Forelimb muscle (tissue), 1 donor: Measurements from ENCODE around the gene MAP3K5. TPM values are rescaled to one million over a fixed set of nuclear protein-coding genes. Genes with fewer than 3 reads are reported as not detected.

ENCODE experiments used
- DNase-seq: peaks from one replicate; pipeline ENCODE4 v3.0.0-alpha.2; 2013; ENCODE audit warnings: low read depth
- polyA plus RNA-seq: library from polyadenylated mRNA; unstranded; fragments of 120-200 nt; gene quantifications from one replicate; pipeline ENCODE4 v1.2.1, GENCODE V29; 2013; ENCODE audit not compliant: insufficient read length

The MAP3K5 gene
- polyA plus RNA-seq, 1 donor: 3.2 TPM

DNA sequence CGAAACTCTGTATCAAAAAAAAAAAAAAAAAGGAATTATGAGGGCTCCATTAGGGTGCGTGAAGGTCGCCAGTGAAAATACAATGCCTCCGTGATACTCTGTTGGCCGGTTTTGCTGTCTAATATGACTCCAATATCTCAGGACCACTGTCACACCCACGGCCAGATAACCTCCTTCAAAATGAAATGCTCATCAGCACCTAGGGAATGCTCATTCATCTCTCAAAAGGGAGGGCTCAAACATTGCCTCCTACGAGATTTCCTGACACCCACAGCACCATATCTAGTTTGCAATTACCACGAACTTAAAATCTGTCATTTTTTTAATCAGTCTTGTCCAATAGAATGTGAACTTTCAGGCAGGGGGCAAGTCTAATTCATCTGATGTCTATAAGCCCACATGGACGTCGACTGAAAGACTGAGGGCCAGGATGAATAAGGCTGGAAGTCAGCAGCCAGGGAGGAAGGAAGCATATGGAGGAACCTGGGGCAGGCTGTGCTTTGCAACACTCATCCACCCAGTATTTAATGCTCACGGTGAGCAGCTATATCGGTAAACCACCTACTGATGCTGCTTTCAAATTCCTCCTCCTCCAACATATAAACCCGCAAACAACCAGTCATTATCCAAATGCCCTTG lies 42.8 kb downstream of the MAP3K5 start:
- no peak for DNase-seq

DNA sequence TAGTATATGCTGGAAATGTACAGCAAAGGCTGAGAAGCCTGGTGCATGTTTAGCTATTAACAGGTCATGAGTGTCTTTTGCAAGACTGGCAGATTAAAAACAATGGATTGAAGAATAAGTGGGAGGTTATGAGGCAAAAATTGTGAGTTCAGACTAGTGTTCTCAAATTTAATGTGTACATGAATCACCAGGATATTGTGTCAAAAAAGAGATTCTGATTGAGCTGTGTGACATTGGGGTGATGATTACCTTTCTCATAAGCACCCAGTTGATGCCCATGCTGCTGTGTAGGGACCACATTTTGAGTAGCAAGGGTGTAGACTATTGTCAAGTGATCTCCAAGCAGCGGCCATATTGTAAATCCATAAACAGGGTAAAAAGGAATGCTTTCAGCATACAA lies 44.8 kb downstream of the MAP3K5 start:
- DNase-seq: no peak

DNA sequence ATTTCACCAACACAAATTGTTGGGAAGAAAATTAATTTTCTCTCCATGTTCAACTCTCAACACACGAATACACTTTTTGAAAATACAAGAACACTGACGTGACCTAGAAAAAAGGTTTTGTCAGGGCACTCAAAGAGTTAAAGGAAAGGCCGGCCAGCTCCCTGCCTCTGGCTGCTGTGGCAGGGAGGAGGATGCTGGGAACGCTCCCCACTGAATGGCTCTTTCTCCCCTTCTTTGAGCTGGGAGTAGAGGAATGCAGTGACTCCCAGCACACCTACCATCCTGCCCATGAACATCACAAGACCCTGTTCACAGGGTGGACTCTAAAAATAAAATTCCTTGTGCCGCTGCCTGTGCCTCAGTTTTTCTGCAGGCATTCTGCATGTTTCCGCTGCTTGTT lies 47.0 kb downstream of the MAP3K5 start:
- no peak for DNase-seq

DNA sequence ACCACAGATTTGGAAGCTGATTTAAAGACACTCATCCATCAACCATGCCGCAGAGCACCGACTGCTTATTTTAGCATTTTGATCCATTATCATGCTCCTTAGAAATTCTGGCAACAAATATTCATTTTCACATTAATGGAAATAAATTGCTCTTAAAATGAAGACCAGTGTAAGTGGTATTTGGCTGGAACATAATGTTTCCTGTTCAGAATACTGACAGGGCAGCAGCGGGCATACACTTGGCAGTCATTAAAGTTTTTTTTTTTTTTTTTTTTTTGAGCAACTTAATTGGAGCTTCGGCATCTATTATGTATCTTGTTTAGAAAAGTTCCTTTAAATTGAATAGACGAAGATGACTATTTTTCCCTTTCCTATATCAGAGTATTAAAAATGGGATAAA lies 47.4 kb downstream of the MAP3K5 start:
- no peak for DNase-seq

DNA sequence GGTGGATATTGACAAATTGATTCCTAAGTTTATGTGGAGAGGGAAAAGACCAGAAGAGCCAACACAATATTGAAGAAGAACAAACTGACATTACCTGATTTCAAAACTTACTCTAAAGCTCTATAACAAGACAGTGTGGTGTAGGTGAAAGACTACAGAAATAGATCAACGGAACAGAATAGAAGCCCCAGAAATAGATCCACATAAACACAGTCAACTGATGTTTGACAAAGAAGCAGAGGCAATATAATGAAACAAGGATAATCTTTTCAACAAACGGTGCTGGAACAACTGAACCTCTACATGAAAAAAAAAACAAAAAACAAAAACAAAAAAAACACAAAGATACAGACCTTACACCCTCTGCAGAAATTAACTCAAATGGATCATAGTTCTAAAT lies 50.2 kb downstream of the MAP3K5 start:
- DNase-seq: no peak

DNA sequence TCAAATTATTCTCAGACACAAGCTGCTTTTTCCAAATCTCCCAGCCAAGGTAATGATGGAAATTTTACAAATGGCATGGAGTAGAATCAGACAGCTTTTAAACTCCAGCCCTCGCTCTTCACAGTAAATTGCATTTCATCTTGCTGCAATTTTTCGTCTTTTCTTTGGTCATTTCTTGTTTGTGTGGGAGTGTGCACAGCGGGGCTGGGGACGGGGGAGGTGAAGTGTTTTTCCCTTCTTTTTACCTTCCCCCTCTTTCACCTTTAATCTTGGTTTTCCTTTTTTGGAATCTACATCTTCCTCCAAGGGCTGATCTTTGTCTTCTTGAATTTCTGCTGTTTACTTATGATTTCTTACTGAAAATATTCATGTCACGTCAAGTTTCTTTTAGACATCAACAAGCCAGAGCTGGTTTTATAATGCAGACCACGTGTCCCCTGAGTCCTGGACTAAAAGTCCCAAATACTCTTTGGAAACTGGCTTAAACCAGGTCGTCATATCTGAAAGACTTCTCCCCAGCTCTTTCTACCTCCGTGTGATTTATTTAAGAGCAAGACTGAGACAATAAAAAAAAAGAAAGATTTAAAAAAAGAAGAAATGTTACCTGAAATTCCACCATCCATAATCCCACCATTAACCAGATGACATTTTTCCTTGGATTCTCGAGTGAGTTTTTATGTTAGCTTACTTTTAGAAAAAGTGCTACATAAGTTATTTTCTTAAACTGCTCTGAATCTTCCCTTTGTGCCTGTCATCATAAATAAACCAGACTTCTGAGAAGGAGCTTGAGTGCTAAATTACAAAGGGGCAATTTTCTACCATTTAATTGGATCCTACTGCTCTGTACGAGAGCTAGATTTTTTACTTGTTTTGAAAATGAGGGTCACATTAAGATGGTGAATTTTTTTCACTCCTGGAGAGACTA lies 52.0 kb downstream of the MAP3K5 start:
- no peak for DNase-seq

DNA sequence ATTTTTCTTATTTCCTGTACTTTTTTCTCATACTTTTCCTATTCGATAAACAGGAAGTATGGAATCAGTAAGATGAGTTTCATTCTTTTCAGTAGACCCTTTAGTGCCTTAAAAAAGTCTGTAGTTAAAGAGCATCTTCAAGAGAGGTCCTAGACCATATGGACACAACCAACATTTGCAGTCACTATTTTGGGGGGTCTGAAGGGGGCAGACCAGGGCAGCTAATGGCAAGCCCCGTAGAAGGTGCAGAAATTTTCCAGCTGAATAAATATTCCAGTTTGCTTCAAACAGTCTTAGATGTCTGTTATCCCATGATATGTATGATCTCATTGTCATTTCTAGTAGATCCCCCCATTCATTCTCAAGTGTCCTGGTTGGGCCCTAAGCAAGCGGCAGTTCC lies 52.8 kb downstream of the MAP3K5 start:
- no peak for DNase-seq

DNA sequence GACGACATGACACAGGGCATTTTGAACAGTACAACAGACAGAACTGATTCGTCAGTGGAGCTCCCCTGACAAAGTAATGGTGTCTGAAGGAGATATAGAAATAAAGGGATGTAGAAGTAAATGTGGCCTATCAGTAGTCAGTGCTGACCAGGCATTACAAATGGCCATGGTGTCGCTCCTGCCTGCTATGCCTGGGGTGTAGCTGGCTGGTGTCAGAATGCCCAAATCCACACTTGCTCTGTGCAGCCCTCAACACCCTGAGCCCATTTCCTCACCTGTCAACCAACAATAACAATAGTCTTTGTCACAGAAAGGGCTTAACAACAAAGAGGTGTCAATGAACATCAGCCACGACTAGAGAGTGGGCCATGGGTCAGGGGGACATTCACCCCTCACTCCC lies 53.2 kb downstream of the MAP3K5 start:
- no peak for DNase-seq

DNA sequence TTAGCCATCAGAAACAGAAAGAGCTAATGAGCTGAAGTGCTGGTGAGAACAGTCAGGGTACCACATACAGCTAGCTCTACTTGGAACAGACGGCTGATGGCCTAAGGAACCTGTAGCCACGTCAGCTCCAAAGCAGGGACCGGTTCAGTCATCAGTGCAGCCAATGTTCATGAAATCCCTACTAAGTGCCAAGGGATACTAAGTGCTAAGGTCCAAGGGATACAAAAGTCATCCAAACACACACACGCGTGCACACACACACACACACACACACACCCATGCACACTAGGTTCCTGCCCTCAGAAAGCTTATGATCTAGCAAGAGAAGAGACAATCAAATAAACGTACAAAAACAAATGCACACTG lies 53.6 kb downstream of the MAP3K5 start:
- DNase-seq: no peak

DNA sequence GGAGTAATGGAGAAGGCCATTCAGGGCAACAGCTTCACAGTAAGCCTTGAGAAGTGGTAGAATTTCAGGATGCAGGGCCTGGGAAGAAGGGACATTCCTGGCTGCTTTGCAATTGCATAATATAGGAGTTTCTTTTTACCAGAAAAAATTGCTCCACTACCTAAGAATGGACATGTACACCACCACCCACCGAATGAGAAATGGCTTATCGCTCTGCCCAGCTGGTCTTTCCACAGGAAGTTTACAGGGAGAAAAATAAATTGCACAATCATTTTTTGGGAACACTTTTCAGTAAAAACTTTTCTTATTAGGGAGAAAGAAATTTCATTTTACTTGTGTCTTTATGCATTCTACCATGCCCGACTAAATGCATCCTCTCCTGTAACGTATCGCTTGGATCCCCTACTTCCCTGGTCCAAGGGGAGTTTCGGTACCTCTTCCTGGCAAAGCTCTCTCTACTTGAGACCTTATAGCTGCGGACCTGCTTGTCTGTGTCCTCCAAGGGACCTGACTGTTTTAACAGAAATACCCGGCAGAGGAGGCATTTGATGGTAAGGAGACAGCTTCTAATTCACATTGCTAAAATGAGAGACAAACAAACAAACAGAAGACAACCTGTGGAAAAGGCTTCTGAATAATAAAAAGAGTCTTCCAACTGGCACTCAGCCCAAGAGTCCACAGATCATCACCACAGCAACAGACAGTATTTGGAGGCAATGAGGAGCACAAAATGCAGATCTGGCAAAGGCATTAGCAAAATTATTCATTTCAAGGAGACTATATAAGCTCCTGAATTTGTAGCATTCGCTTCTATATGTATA lies 54.2 kb downstream of the MAP3K5 start:
- no peak for DNase-seq

DNA sequence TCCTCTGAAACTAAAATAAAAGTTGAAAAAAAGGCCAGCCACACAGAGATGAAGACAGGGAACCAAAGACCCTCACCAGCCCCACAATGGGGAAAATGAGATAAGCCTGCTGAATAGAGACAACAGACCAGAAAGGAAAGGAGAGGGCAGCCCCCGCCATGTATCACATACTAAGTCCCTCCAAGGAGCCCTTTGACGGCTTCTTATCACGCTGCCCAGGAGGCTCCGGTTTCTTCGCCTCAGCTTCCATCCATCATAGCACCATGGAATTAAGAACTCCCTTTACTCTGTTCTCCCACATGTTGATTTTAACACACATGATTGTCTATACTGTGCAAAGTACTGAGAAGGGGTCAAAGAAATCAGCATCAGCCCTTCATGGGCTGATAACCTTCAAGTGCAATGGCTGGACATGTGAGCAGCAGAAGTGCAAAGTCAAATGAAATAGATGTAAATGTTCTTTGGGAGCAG lies 54.9 kb downstream of the MAP3K5 start:
- DNase-seq: no peak

DNA sequence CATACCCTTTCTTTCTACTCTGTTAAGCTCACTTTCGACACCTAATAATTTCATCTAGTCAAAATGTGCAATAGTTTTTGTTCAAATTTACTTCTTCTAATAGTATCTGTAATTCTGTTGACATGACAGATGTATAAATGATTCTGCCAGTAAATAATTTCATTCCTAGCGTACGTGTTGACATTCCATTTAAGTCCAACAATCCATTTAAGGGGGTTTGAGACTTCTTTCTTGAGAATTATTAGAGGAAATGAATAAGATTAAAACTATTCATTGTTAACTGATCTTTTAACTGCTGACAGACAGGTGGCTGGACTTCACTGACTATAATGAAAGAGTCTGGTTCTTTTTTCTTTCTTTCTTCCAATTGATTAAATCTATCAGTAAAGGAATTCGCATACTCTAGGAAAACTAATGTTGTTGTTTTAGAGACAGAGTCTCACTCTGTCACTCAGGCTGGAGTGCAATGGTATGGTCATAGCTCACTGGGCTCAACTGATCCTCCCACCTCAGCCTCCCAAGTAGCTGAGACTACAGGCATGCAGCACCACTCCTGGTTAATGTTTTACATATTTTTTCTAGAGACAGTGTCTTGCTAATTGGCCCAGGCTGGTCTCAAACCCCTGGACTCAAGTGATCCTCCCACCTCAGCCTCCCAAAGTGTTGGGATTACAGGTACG lies 55.9 kb downstream of the MAP3K5 start:
- no peak for DNase-seq

DNA sequence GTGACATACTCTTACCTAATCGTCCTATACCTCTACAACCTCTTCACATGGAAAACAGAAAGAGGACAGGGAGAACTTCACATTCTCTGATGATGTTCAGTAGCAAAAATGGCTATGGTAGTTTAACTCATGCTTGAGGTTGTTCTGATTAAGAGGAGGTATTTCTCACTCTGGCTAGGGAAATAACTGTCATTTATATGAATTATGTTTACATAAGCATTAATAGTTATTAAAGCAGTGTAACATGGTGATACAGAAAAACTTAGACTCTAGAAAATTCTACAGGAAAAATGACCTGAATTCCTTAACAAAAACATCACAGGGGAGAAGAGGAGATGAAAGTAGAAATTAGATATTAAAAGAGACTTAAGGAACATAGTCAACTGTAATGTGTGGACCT lies 57.3 kb downstream of the MAP3K5 start:
- no peak for DNase-seq

DNA sequence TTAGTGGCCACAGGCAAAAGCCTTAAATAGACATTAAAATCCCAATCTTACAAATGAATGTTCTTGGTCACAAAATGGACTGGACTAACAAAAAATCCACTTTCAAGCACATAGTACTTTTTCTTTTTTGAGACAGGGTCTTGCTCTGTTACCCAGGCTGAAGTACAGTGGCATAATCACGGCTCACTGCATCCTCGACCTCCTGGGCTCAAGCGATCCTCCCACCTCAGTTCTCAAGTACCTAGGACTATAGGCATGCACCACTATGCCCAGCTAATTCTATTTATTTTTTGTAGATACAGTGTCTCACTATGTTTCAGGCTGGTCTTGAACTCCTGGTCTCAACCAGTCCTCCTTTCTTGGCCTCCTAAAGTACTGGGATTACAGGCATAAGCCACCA lies 59.4 kb downstream of the MAP3K5 start:
- DNase-seq: no peak

DNA sequence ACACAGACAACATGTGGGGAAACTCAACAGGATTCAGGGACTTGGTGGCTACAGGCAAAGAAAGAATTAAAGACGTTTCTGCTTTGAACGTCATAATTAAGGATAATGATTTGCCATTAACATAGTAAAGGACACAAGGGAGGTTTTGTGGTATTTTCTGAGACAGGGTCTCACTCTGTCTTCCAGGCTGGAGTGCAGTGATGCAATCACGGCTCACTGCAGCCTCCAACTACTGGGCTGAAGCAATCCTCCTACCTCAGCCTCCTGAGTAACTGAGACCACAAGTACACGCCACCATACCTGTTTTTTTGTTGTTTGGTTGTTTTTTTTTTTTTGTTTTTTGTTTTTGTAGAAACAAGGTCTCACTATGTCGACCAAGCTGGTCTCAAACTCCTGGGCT lies 62.4 kb downstream of the MAP3K5 start:
- no peak for DNase-seq

DNA sequence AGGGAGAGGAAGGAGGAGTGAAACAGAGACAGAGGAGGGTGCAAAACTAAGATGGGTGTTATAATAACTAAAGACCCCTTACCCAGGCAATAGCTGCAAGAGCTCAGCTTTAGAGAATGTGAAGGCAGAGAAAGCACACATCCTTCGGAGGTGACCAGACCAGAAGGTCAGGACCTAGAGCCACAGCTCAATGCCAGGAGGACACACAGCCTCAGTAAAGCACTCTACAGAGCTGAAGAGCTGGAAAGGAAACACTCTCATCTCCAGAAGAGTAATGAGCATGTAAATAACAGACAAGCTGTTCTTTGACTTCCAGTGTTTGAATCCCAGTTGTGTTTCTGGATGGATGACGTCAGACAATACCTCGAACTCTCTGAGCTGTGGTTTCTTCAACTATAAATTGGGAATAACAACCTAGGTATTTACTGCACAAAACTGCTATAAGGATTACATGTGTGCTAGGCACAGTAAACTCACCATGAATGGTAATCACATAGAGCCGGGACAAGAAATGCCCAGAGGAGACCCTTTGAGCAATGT lies 63.2 kb downstream of the MAP3K5 start:
- no peak for DNase-seq

DNA sequence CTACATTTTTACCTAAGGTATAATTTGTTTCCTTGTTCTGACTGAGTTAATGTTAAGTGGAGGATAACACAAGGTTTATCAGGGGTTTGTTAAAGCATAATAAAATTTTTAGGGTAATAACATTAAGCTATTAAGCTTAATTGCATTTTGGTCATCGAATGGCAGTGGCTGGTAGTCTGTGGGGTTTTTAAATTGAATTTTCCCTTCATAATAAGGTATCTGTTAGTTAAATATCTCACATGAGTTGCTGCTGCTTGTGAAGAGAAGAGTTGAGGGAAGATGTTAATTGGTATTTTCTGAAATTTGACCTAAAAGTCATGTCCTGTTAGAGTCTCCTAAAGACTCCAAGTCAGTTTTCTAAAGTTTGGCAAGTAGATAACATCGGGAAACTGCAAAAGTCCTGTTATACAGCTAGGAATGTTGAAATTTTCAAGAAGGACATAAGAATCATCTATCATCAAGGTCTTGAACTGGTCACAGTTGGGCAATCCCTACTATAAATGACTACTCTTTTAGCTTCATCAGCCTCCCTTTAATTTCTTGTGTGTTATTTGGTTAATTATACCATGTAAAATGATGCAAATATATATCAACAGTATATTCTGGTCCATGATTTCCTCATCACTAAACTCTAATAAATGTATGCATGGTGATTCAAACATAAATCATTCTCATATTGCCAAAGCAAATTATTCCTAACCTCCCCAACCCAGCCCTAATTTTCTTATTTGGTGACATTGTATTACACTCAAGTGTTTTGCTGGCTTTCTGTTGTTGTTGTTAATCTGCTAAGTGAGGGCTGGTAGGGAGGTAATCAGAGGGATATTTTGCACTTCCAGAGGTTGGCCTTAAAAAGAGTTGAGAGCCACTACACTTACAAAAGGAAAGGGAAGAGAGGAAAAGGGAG lies 64.0 kb downstream of the MAP3K5 start:
- no peak for DNase-seq

DNA sequence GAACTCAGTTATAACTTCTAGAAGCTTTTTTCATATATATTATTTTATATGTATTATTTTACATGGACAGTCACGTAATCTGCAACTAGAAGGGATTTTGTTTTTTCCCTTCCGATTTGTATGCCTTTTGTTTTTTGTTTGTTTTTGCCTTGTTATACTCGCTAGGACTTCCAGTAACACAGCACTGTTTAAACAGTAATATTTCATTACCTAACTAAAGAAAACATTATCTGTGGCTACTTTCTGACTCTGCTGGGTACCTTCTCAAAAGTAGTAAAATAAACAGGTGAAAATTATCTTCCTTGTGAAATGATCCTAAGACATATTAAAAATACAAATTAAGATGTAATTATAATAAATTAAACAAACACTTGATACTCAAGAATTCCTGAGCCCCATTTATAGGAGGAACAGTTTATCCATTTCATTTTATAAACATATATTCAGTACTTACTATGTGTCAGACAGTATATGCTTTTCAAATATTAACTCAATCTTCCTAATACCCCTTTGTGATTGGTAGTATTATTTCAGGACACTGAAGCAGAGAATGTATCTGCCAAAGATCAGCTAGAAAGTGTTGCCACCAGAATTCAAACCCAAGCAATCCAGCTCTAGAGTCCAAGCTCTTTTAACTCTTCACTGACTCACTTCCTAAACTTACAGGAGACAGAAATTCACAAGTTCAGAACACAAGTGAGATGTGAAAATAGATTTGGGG lies 65.3 kb downstream of the MAP3K5 start:
- DNase-seq: no peak

DNA sequence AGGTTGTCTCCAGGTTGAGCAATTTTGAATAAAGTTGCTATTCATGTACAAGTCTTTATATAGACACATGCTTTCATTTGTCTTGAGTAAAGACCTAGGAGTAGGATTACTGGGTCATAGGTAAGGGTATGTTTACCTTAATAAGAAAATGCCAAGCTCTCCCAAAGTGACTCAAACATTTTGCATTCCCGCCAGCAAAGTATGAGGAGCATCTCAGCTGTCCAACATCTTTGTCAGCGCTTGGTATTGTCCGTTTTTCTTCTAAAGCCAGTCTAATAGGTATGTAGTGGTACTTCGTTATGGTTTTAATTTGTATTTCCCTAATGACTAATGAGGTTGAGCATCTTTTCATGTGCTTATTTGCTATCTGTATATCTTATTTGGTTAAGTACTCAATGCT lies 67.2 kb downstream of the MAP3K5 start:
- DNase-seq: no peak

DNA sequence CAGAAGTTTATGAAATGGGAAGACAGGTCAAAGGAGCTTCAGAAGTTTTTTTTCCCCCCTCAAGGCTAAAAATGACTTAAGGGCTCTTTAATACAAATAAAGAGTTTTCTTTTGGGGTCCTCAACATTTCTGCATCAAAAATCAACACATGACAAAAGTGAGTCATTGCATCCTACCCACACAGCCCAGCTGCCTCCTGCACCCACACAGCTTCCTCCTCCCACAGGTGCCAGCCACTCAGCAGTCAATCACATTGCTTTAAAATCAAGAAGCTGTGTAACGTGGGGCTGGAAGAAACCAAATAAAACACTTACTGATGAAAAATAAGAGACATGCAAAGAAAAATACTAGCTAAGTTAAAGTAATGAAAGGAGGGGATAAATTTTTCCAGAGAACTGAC lies 68.5 kb downstream of the MAP3K5 start:
- no peak for DNase-seq
